ENCODE measurements around the gene GOLGA6D.
A peak's percentile ranks its signal among the peaks of the same experiment; 100 is the strongest.
"Not testable (repeated sequence)": the region's sequence is repeated elsewhere in the genome, so short reads cannot be mapped to it uniquely, and the experiment has no call there.

GOLGA6D gene

DNA sequence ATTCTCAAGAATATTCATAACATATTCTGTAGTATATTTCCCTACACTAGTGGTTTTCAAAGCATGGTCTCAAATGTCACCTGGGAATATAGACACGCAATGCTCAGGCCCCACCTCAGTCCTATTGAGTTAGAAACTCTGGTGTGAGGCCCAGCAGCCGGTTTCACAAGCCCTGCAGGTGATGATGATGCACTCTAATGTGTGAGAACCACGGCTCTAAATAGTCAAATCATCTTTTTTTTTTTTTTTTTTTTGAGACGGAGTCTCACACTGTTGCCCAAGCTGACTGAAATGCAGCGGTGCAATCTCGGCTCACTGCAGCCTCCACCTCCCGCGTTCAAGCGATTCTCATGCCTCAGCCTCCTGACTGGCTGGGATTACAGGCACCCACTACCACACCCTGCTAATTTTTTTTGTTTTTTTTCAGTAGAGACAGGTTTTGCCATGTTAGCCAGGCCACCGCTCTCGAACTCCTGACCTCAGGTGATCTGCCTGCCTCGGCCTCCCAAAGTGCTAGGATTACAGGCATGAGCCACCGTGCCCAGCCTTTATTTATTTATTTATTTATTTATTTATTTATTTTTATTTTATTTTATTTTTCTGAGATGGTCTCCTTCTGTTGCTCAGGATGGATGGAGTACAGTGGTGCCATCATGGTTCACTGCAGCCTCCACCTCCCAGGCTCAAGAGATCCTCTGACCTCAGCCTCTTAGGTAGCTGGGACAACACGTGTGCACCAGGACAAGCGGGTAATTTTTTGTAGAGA is 51.2 kb downstream of the GOLGA6D start:
- not testable (repeated sequence) for DNase-seq

DNA sequence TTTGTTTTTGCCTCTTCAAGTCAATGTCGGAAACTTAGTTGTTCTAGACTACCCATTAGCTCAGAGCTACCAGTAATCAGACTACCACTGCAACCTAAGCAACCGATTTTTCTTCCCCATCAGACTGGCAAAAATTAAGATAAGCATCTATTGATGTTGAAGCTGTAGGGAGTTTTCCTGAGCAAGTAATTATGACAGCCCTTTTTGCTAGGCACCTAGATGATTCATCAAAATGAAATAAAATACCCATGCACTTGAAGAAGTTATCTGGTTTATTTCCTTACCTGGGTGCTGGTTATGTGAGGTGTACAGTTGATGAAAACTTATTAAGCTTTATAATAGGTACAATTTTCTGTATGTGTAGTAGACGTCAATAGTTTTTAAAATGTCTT is 52.7 kb downstream of the GOLGA6D start:
- no peak for DNase-seq

DNA sequence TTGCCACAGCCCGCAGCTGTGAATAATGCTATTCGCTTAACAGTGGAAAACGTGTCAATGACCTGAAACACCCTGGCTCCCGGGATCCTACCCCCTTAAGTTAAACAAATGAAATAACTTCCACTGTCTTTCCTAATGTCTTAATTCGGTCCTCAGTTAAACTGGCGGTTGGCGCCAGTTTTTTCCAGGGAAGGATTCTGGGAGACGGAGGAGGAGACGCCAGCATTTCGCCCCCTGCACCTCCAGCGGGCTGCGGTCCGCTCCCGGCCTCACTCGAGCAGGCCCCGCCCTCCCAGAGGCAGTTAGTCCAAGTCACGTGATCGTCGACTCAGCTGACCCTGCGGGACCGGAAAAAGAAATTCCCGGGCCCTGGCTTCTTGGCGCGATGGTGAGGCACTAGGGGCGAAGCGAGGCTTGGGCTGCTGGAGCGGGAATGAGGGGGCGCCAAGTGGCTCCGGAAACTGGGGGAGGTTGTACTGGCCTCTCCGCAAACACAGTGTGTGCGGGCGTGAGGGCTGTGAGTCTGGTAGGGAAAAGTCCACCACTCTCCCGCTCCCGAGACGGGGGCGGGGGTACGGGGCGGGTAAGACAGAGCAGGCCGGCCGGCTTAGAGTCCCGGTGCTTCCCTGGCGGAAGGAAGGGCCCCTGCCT is 53.2 kb downstream of the GOLGA6D start, which contains the start of gene COMMD4:
Gene COMMD4 (plus strand): TSS at position 359 of the 651 bp plus-strand sequence. CDS start 27 bp downstream, at position 386.
- DNase-seq: peak; percentile 79 to 84

DNA sequence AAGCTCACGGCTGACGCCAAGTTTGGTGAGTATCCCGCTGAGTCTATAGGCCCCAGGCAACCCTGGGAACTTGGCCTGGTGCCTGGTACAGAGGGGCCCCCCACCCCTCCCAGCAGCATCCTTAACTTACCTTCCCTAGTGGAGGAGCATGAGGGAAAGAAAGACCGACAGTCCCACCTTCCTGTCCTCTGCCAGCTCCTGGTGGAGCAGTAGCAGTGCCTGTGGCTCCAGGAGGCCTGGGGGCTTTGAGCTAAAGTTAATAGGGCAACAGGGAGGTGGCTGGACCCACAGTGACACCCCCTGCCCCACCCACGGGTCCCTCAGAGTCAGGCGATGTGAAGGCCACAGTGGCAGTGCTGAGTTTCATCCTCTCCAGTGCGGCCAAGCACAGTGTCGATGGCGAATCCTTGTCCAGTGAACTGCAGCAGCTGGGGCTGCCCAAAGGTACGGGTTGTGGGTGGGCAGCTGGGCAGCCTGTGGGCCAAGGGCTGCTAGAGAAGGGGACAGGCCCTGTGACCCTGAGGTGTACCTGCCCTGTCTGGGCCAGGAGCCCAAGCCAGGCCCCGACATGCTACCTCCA is 56.1 kb downstream of the GOLGA6D start:
- DNase-seq: no peak

DNA sequence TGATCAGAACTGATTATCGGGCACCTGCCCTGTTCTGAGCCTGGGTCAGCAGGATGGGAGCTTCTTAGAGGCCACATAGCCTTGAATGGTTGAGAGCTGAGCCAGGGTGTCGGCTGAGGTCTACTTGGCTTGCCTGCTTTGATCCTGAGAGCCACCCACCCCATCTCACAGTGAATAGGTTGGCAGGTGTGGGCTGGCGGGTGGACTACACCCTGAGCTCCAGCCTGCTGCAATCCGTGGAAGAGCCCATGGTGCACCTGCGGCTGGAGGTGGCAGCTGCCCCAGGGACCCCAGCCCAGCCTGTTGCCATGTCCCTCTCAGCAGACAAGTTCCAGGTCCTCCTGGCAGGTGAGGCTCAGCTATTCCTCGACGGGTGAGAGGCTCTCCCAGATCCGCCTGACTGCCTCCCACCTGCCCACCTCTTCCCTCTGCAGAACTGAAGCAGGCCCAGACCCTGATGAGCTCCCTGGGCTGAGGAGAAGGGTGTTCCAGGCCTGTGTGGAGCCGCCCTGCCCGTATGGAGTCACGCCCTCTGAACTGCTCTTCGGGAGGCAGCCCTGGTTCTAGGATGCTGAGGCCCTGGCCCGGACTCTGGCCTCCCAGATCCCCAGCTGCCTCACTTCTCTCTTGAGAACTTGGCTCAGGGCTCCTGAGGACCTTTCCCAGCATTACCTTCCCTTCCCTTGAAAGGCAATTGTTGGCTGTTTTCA is 57.1 kb downstream of the GOLGA6D start:
- no peak for DNase-seq

DNA sequence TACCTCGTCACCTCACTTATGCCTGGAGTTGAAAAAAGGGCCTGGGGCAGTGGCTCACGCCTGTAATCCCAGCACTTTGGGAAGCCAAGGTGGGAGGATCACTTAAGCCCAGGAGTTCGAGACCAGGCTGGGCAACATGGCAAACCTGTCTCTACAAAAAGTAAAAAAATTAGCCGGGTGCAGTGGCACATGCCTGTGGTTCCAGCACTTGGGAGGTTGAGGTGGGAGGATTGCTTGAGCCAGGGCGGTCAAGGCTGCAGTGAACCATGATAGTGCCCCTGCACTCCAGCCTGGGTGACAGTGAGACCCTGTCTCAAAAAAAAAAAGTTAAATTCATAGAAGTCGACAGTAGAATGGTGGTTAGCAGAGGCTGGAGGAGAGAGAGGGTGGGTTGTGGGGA is 59.6 kb downstream of the GOLGA6D start:
- DNase-seq: no peak

DNA sequence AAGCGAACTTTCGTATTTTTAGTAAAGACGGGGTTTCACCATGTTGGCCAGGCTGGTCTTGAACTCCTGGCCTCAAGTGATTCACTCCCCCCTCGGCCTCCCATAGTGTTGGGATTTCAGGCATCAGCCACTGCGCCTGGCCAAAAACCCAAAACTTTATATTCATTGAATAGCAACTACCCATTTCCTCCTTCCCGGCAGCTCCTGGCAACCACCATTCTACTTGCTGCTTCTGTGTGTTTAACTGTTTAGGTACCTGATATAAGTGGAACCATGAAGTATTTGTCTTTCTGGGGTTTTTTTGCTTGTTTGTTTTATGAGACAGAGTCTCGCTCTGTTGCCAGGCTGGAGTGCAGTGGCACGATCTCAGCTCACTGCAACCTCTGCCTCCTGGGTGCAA is 61.3 kb downstream of the GOLGA6D start:
- DNase-seq: peak; percentile 7 to 33
